A549 (cell line): ENCODE data around the gene SNRPA1. TPM values are rescaled to one million over a fixed set of nuclear protein-coding genes. Genes with fewer than 3 reads are reported as not detected.
A peak's percentile ranks its signal among the peaks of the same experiment; 100 is the strongest.

Experiments
- ATAC-seq, 2 experiments: fragments of 200-7000 bp in 1 of 2; fragments of >200 bp in 1 of 2; cut with Nextera tagmentation in 1 of 2; cut with Tn5 transposase in 1 of 2; 3 replicates each; pipeline versions ENCODE4 v1.8.0 to v1.9.1; 2018 to 2020; ENCODE audit warnings: mild to moderate bottlenecking in 1 of 2, moderate library complexity in 1 of 2
- CTCF ChIA-PET: fragments of 300-600 bp; sonication (Branson Sonifier 250); formaldehyde crosslinking; extraction: SDS; loops from one replicate; lab custom pipeline; 2021; ENCODE audit warnings: antibody characterized with exemption, inconsistent platforms; lab: Yijun Ruan, JAX
- POLR2A ChIA-PET: fragments of 350-600 bp; formaldehyde crosslinking; extraction: SDS; loops from one replicate; lab custom pipeline; 2021; ENCODE audit warnings: antibody characterized with exemption, inconsistent platforms; lab: Yijun Ruan, JAX
- DNase-seq, 2 experiments: peaks; one replicate each; pipeline versions ENCODE4 v3.0.0 to v3.0.0-alpha.2; 2011 to 2016; ENCODE audit warnings: low read depth in 1 of 2, low spot score in 1 of 2
- FAIRE-seq: peaks from 2 replicates; lab custom pipeline; 2011; peaks lifted over from hg19 to GRCh38; lab: Jason Lieb, UNC
- H3K27ac ChIP-seq, 2 experiments: fragments of >200 bp; sonication (Bioruptor Twin); formaldehyde crosslinking; 3 replicates each; pipeline ENCODE4 v1.5.1; 2016 to 2017
- H3K4me1 ChIP-seq: fragments of >200 bp; sonication (Bioruptor Twin); formaldehyde crosslinking; 3 replicates; pipeline ENCODE4 v1.6.1; 2016
- H3K4me2 ChIP-seq: fragments of >200 bp; sonication (Bioruptor Twin); formaldehyde crosslinking; 3 replicates; pipeline ENCODE4 v1.6.1; 2016
- H3K4me3 ChIP-seq: fragments of >200 bp; sonication (Bioruptor Twin); formaldehyde crosslinking; 3 replicates; pipeline ENCODE4 v1.5.1; 2016
- H3K9me3 ChIP-seq: fragments of >200 bp; sonication (Bioruptor Twin); formaldehyde crosslinking; 3 replicates; pipeline ENCODE4 v1.6.1; 2016
- CEBPB ChIP-seq, 2 experiments: fragments of >200 bp in 1 of 2; sonication (Bioruptor Twin) in 1 of 2; formaldehyde crosslinking in 1 of 2; IDR thresholded peaks; 2 replicates each; pipeline ENCODE4 v1.6.1; 2012 to 2016
- CTCF ChIP-seq: fragments of >200 bp; sonication (Bioruptor Twin); formaldehyde crosslinking; IDR thresholded peaks from 3 replicates; pipeline ENCODE4 v1.5.1; 2016
- FOSB ChIP-seq: fragments of 250-450 bp; sonication (Bioruptor Pico); IDR thresholded peaks from 2 replicates; pipeline ENCODE4 v1.5.0; 2020; ENCODE audit warnings: mild to moderate bottlenecking, moderate library complexity
- FOSL2 ChIP-seq, 2 experiments: fragments of 450-650 bp in 1 of 2; fragments of >200 bp in 1 of 2; sonication (Bioruptor Twin) in 1 of 2; formaldehyde crosslinking; IDR thresholded peaks; 2 replicates each; pipeline versions ENCODE4 v1.5.0 to v1.6.1; 2016 to 2020; ENCODE audit warnings: mild to moderate bottlenecking in 1 of 2, moderate library complexity in 1 of 2
- FOXS1 ChIP-seq: fragments of 250-450 bp; sonication (Bioruptor Pico); IDR thresholded peaks from 2 replicates; pipeline ENCODE4 v1.5.0; 2020; ENCODE audit warnings: mild to moderate bottlenecking, moderate library complexity
- GATA3 ChIP-seq: IDR thresholded peaks from 2 replicates; pipeline ENCODE4 v1.6.1; 2012; ENCODE audit warnings: borderline replicate concordance
- HES2 ChIP-seq: fragments of >200 bp; sonication (Bioruptor Twin); formaldehyde crosslinking; IDR thresholded peaks from 2 replicates; pipeline ENCODE4 v1.6.1; 2016
- HEYL ChIP-seq: fragments of 250-450 bp; sonication (Bioruptor Pico); IDR thresholded peaks from 2 replicates; pipeline ENCODE4 v1.8.0; 2021; ENCODE audit warnings: mild to moderate bottlenecking, moderate library complexity
- HOXB5 ChIP-seq: fragments of 250-450 bp; sonication (Bioruptor Pico); IDR thresholded peaks from 2 replicates; pipeline ENCODE4 v1.5.0; 2020; ENCODE audit warnings: mild to moderate bottlenecking, moderate library complexity
- NPAS2 ChIP-seq: fragments of 250-450 bp; sonication (Bioruptor Pico); IDR thresholded peaks from 2 replicates; pipeline ENCODE4 v1.8.0; 2022; ENCODE audit warnings: mild to moderate bottlenecking, moderate library complexity, borderline replicate concordance
- POLR2A ChIP-seq: IDR thresholded peaks from 2 replicates; pipeline ENCODE4 v1.6.1; 2012; ENCODE audit warnings: mild to moderate bottlenecking, low read length
- RARB ChIP-seq: fragments of 250-450 bp; sonication (Bioruptor Pico); IDR thresholded peaks from 2 replicates; pipeline ENCODE4 v1.8.0; 2021; ENCODE audit warnings: mild to moderate bottlenecking, moderate library complexity
- RCOR1 ChIP-seq: fragments of 150-350 bp; IDR thresholded peaks from 2 replicates; pipeline ENCODE4 v1.6.1; 2014; ENCODE audit warnings: antibody characterized with exemption, low read length, low read depth
- RFX5 ChIP-seq: fragments of 450-650 bp; IDR thresholded peaks from 2 replicates; pipeline ENCODE4 v1.7.1; 2014; ENCODE audit warnings: antibody characterized with exemption, mild to moderate bottlenecking, moderate library complexity
- SREBF2 ChIP-seq: fragments of 450-650 bp; IDR thresholded peaks from 2 replicates; pipeline ENCODE4 v1.6.1; 2014; ENCODE audit warnings: mild to moderate bottlenecking, moderate library complexity
- TFCP2L1 ChIP-seq: fragments of 250-450 bp; sonication (Bioruptor Pico); IDR thresholded peaks from 2 replicates; pipeline ENCODE4 v1.5.0; 2021; ENCODE audit warnings: mild to moderate bottlenecking
- USF2 ChIP-seq: fragments of 450-650 bp; IDR thresholded peaks from 2 replicates; pipeline ENCODE4 v1.6.1; 2014; ENCODE audit warnings: antibody characterized with exemption
- ZC3H11A ChIP-seq: fragments of 450-650 bp; IDR thresholded peaks from 2 replicates; pipeline ENCODE4 v1.6.1; 2014; ENCODE audit warnings: antibody characterized with exemption, mild to moderate bottlenecking
- ZNF302 ChIP-seq: fragments of 250-450 bp; sonication (Bioruptor Pico); IDR thresholded peaks from 2 replicates; pipeline ENCODE4 v1.9.0; 2021; ENCODE audit warnings: inconsistent platforms, mild to moderate bottlenecking, moderate library complexity
- WGBS: methylation state at CpG from one replicate; pipeline ENCODE4 v1.1.6; 2017; ENCODE audit errors: missing lambda C conversion rate; 5-methylcytosine and 5-hydroxymethylcytosine counted together
- polyA plus RNA-seq, 4 experiments: library from polyadenylated mRNA; depleted of rRNA in 3 of 4; stranded (reverse); fragments of >200 nt; fragmentation: RNase III in 1 of 4; extraction: RNeasy Plus Mini Kit Qiagen cat#74134 plus additional on column Dnase treatment in 1 of 4; gene quantifications; 2 replicates in 3 of 4; 3 replicates in 1 of 4; pipeline ENCODE4 v1.2.3, GENCODE V29; 2011 to 2017
- TF ChIP-seq, protein P1 (sequence below): fragments of 150-350 bp; IDR thresholded peaks from 2 replicates; pipeline ENCODE4 v1.6.1; 2014; ENCODE audit warnings: low read depth, mild to moderate bottlenecking, low read length
- TF ChIP-seq, protein P2 (sequence below): fragments of 250-450 bp; sonication (Bioruptor Pico); IDR thresholded peaks from 2 replicates; pipeline ENCODE4 v1.5.0; 2020; ENCODE audit warnings: low read depth, mild to moderate bottlenecking, moderate library complexity
- TF ChIP-seq, protein P3 (sequence below): IDR thresholded peaks from 2 replicates; pipeline ENCODE4 v1.6.1; 2012; ENCODE audit warnings: low read depth, borderline replicate concordance
- TF ChIP-seq, protein P4 (sequence below): IDR thresholded peaks from 2 replicates; pipeline ENCODE4 v1.6.1; 2012

SNRPA1 gene
- polyA plus RNA-seq, 2 of the 4 experiments (the other 2 are of a cell fraction), result 140 to 177 TPM

DNA sequence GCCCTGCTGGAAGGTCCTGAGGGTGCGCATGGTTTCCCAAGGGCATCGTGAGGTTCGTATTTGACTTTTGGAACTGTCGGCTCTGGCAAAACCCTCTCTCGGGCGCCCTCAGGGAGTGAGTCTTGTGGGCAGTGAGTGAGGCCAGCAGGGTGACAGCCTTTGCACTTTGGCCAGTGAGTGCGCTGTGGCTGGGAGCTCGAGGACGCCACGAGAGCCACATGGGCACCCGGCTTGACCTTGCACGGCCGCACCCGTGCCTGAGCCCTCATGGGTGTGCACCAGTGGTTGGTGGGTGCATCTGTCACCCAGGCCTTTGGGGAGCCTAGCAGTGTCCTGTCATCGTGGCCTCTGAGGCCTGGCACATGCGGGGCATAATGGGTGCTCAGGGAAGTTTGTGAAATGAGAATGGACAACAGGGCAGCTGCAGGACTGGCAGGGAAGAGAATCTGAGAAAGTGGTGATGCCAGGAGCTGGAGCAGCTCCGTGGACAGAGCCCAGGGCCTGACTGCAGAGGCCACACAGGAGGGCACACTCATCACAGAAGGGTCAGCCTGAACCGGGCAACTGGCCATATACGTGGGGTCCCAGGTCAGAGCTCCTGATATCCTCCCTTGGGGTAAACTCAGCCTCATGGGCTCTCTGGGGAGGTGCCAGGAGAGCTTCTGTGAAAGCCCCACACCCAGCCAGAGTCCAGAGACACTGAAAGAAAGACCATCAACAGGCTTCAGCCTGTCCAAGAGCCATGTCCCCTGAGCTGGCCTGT, 30.4 kb upstream of the SNRPA1 start (continued):
- no peak for TF ChIP-seq HOXB5
- TF ChIP-seq, protein P1, sequence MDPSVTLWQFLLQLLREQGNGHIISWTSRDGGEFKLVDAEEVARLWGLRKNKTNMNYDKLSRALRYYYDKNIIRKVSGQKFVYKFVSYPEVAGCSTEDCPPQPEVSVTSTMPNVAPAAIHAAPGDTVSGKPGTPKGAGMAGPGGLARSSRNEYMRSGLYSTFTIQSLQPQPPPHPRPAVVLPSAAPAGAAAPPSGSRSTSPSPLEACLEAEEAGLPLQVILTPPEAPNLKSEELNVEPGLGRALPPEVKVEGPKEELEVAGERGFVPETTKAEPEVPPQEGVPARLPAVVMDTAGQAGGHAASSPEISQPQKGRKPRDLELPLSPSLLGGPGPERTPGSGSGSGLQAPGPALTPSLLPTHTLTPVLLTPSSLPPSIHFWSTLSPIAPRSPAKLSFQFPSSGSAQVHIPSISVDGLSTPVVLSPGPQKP, result no peak
- TF ChIP-seq HES2, result no peak
- no peak for TF ChIP-seq RARB (CRISPR knock-in tag)
- TF ChIP-seq, protein P2, sequence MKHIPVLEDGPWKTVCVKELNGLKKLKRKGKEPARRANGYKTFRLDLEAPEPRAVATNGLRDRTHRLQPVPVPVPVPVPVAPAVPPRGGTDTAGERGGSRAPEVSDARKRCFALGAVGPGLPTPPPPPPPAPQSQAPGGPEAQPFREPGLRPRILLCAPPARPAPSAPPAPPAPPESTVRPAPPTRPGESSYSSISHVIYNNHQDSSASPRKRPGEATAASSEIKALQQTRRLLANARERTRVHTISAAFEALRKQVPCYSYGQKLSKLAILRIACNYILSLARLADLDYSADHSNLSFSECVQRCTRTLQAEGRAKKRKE, result no peak

DNA sequence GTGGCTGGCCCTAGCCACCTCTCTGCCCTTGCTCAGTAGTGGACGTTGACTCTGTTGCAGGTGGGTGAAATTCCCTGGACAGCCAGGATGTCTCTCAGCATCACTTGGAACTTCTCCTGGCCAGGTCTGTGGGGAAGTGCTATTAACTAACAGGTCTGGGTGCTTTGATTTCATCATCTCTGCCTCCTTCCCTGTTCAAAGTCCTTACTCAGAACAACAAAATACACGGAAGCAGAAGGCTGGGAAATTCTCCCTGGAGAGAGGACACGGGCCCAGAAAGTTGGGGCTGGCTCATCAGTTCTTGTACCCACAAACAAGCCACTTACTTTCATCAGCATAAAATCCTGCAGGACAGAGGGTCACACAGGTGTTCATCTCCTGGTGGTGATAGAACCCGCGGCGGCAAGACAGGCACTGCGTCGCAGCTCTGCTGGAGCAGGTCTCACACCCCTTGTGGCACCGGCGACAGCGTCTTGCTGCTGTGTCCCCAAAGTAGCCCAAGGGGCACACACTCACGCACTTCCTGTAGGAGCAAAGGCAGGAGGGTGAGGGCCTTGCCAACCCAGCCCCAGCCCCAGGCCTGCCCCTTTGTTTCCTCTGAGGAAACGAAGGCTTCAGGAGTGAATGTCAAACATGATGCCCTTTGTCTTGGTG, 29.6 kb upstream of the SNRPA1 start:
- Histone ChIP-seq H3K27ac (peak overlapping the region in 1 of 2 experiments; percentile 27; a peak in 1 of 6 replicates), H3K9me3 (no peaks in the 10 kb centered on the region), H3K4me2 (no peak overlapping the region), H3K4me1 (no peaks in the 10 kb centered on the region), H3K4me3 (no peak overlapping the region)
- WGBS, result 77% methylated on average over 13 of the region's 13 CpGs
- ChIA-PET CTCF (interaction anchor here (1.0 to 1.2 kb wide), 2 partner anchors 18 to 21 kb away, joined by 3 read pairs; no protein-coding TSS in a partner anchor), POLR2A (no interaction called here)
- TF ChIP-seq RCOR1 (no peak), FOSB (CRISPR knock-in tag) (no peak), FOSL2 (IDR thresholded peaks at IDR 0.05) (no peak), FOSL2 (CRISPR knock-in tag; IDR thresholded peaks at IDR 0.05) (no peak), NPAS2 (CRISPR knock-in tag) (no peak), GATA3 (no peak), FOXS1 (no peak), RFX5 (no peak)
- DNase-seq (peak in 1 of 2 experiments; percentile 22), ATAC-seq (no peak), FAIRE-seq (no peak)

GRCh38 chr15:101323793-101324523, 28.9 kb upstream of the SNRPA1 start:
- DNase-seq, result no peak
- H3K4me2 ChIP-seq, result no peak overlapping the region
- no peak overlapping the region for H3K4me3 ChIP-seq
- ChIA-PET CTCF (interaction anchor here (1.0 kb wide), 1 partner anchor 20 kb away, joined by 3 read pairs; no protein-coding TSS in a partner anchor), POLR2A (interaction anchor here (0.5 kb wide), 1 partner anchor 17 kb away, joined by 5 read pairs; no protein-coding TSS in a partner anchor)
- WGBS, result 81% methylated on average over 21 of the region's 21 CpGs
- no peaks in the 10 kb centered on the region for H3K9me3 ChIP-seq
- TF ChIP-seq, protein P3, sequence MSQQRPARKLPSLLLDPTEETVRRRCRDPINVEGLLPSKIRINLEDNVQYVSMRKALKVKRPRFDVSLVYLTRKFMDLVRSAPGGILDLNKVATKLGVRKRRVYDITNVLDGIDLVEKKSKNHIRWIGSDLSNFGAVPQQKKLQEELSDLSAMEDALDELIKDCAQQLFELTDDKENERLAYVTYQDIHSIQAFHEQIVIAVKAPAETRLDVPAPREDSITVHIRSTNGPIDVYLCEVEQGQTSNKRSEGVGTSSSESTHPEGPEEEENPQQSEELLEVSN, result no peak
- TF ChIP-seq SREBF2 (no peak), ZC3H11A (no peak), ZNF302 (CRISPR knock-in tag) (no peak), CTCF (no peak), CEBPB (IDR thresholded peaks at IDR 0.05) (no peak), HES2 (no peak), TFCP2L1 (no peak), RFX5 (no peak), USF2 (no peak), HEYL (CRISPR knock-in tag) (no peak), POLR2A (no peak)
- TF ChIP-seq, protein P4, sequence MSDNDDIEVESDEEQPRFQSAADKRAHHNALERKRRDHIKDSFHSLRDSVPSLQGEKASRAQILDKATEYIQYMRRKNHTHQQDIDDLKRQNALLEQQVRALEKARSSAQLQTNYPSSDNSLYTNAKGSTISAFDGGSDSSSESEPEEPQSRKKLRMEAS, result no peak
- TF ChIP-seq, all 56 proteins: peak for 0
- ATAC-seq, result no peak
- FAIRE-seq, result no peak
- no peaks in the 10 kb centered on the region for H3K4me1 ChIP-seq
- peak overlapping the region in 1 of 2 experiments; percentile 16; a peak in 1 of 6 replicates for H3K27ac ChIP-seq
